Gastrocnemius medialis (tissue), 4 donors: ENCODE measurements around the gene SNTG2.

Experiments
- CTCF ChIP-seq, 5 experiments: fragments of 450-650 bp in 3 of 5; fragments of 200-600 bp in 2 of 5; sonication (generic) in 2 of 5; IDR thresholded peaks in 4 of 5; conservative IDR thresholded peaks in 1 of 5; 1 replicate in 4 of 5; 2 replicates in 1 of 5; pipeline ENCODE4 v1.5.1; 2016 to 2019; ENCODE audit warnings: antibody characterized with exemption in 5 of 5, mild to moderate bottlenecking in 3 of 5, moderate library complexity in 3 of 5
- POLR2A ChIP-seq, 2 donors: fragments of 450-650 bp; IDR thresholded peaks; one replicate each; pipeline ENCODE4 v1.6.1; 2017; ENCODE audit warnings: antibody characterized with exemption in 2 of 2, mild to moderate bottlenecking in 2 of 2, moderate library complexity in 2 of 2

DNA sequence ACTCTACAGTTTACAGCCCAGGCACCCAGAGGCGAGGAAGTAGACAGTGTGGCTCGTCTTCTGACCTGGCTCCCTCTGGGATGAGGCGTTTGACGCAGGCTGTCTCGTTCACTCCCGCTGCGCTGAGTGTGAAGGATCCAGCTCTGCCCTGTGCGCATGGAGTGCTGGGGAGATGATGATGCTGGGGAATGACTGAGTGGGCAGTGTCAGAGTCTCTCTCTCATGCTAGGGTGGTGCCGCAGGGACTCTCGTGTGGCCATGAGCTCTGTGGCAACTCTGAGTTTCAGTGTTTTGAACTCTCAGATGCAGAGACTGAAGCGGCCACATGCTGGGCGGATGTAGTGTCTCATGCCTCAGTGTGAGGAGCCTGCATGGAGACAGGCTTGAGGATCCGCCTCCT lies 344.3 kb downstream of the SNTG2 start:
- TF ChIP-seq CTCF (IDR thresholded peaks at IDR 0.05 in 4 of 5, conservative IDR thresholded peaks at IDR 0.05 in 1 of 5): no peak
- TF ChIP-seq POLR2A (IDR thresholded peaks at IDR 0.05): no peak
